Activated CD8-positive, alpha-beta T cell treated with anti-CD3 and anti-CD28 coated beads for 36 hours (primary cell): ENCODE measurements around the gene ATP1B3. TPM values are rescaled to one million over a fixed set of nuclear protein-coding genes. Genes with fewer than 3 reads are reported as not detected.
"Not testable (repeated sequence)": the region's sequence is repeated elsewhere in the genome, so short reads cannot be mapped to it uniquely, and the experiment has no call there.

Experiments used
- ATAC-seq: fragments of 200-7000 bp; cut with Tn5 transposase; one replicate; pipeline ENCODE4 v1.10.0; 2021; ENCODE audit warnings: mild to moderate bottlenecking, moderate library complexity
- CTCF ChIA-PET: fragments of 350-600 bp; sonication (Branson Sonifier 250); formaldehyde crosslinking; loops from one replicate; lab custom pipeline; 2021; ENCODE audit warnings: antibody characterized with exemption; lab: Charles Lee
- POLR2A ChIA-PET: fragments of 350-600 bp; sonication (Branson Sonifier 250); formaldehyde crosslinking; loops from one replicate; lab custom pipeline; 2021; ENCODE audit warnings: antibody characterized with exemption; lab: Charles Lee
- DNase-seq: peaks from one replicate; pipeline ENCODE4 v3.0.0-alpha.2; 2020
- H3K27ac Mint-ChIP-seq: one replicate; pipeline ENCODE4 v1.8.0; 2021; ENCODE audit warnings: mild to moderate bottlenecking, mixed read lengths
- H3K27me3 Mint-ChIP-seq: one replicate; pipeline ENCODE4 v1.8.0; 2021; ENCODE audit warnings: mixed read lengths
- H3K36me3 Mint-ChIP-seq: one replicate; pipeline ENCODE4 v1.8.0; 2021; ENCODE audit warnings: low read depth, mixed read lengths
- H3K4me1 Mint-ChIP-seq: one replicate; pipeline ENCODE4 v1.8.0; 2021; ENCODE audit warnings: low read depth, mixed read lengths
- H3K4me3 Mint-ChIP-seq: one replicate; pipeline ENCODE4 v1.8.0; 2021; ENCODE audit warnings: mild to moderate bottlenecking, moderate library complexity, mixed read lengths
- H3K9me3 Mint-ChIP-seq: one replicate; pipeline ENCODE4 v1.8.0; 2021; ENCODE audit warnings: mixed read lengths
- CTCF ChIP-seq: fragments of 200-600 bp; IDR thresholded peaks from one replicate; pipeline ENCODE4 v1.8.0; 2022; ENCODE audit warnings: antibody characterized with exemption, mild to moderate bottlenecking
- intact Hi-C: fragments of 100-400 bp; cut with micrococcal nuclease; formaldehyde crosslinking; loops from one replicate; pipeline ENCODE4 v1.10.0; 2022
- total RNA-seq, 2 experiments: library from RNA; stranded (reverse); gene quantifications; one replicate each; pipeline ENCODE4 v1.2.3, GENCODE V29; 2021

Gene ATP1B3
- total RNA-seq, 2 experiments from 2014 or later, result 127 to 134 TPM

- H3K4me3 Mint-ChIP-seq, result no peak overlapping the region
- H3K27me3 Mint-ChIP-seq, result peaks cover 3% of the 10 kb centered on the region
- H3K36me3 Mint-ChIP-seq, result no peaks in the 10 kb centered on the region
- CTCF ChIA-PET, result interaction anchor here (0.8 to 2.4 kb wide), 7 partner anchors 8 to 123 kb away, joined by 3 to 25 read pairs (median 3); partner anchors contain the start of gene RNF7
- ATAC-seq (no peak), DNase-seq (no peak)
- H3K4me1 Mint-ChIP-seq, result peaks cover 10% of the 10 kb centered on the region
- H3K27ac Mint-ChIP-seq, result no peak overlapping the region
- TF ChIP-seq CTCF, result no peak
- H3K9me3 Mint-ChIP-seq, result no peaks in the 10 kb centered on the region
- intact Hi-C loops, result no loop called here
- POLR2A ChIA-PET, result interaction anchor here (1.1 kb wide), 2 partner anchors 48 to 101 kb away, joined by 3 read pairs; no protein-coding TSS in a partner anchor
These were observed 31.6 kb upstream of the ATP1B3 start for GRCh38 chr3:141844812-141845211.

GRCh38 chr3:141845407-141846049 lies 30.9 kb upstream of the ATP1B3 start:
- ChIA-PET CTCF (interaction anchor here (0.8 to 2.4 kb wide), 10 partner anchors 9 to 284 kb away, joined by 3 to 25 read pairs (median 3); partner anchors contain the start of gene RNF7), POLR2A (interaction anchor here (1.1 kb wide), 1 partner anchor 101 kb away, joined by 3 read pairs; no protein-coding TSS in a partner anchor)
- H3K4me1 Mint-ChIP-seq, result peaks cover 10% of the 10 kb centered on the region
- DNase-seq, result peak; percentile 74
- ATAC-seq, result peak; percentile 71
- H3K4me3 Mint-ChIP-seq, result no peak overlapping the region
- no peaks in the 10 kb centered on the region for H3K9me3 Mint-ChIP-seq
- H3K36me3 Mint-ChIP-seq, result no peaks in the 10 kb centered on the region
- peaks cover 3% of the 10 kb centered on the region for H3K27me3 Mint-ChIP-seq
- peak; percentile 30 for TF ChIP-seq CTCF
- intact Hi-C loops, result no loop called here
- no peak overlapping the region for H3K27ac Mint-ChIP-seq

GRCh38 chr3:141846050-141846433 lies 30.4 kb upstream of the ATP1B3 start:
- ATAC-seq (no peak), DNase-seq (no peak)
- POLR2A ChIA-PET, result no interaction called here
- Mint-ChIP-seq H3K4me1 (peaks cover 4% of the 10 kb centered on the region), H3K27ac (no peak overlapping the region), H3K27me3 (peaks cover 3% of the 10 kb centered on the region), H3K9me3 (no peaks in the 10 kb centered on the region), H3K4me3 (no peak overlapping the region), H3K36me3 (no peaks in the 10 kb centered on the region)
- intact Hi-C loops, result no loop called here
- CTCF ChIA-PET, result interaction anchor here (0.8 to 2.4 kb wide), 7 partner anchors 10 to 284 kb away, joined by 3 to 25 read pairs (median 3); partner anchors contain the start of gene RNF7
- no peak for TF ChIP-seq CTCF

GRCh38 chr3:141848159-141848748 lies 28.2 kb upstream of the ATP1B3 start:
- H3K27me3 Mint-ChIP-seq, DNase-seq, CTCF ChIA-PET, POLR2A ChIA-PET, H3K4me1 Mint-ChIP-seq, ATAC-seq, H3K27ac Mint-ChIP-seq, H3K4me3 Mint-ChIP-seq, H3K36me3 Mint-ChIP-seq, intact Hi-C loops, H3K9me3 Mint-ChIP-seq: not testable (repeated sequence)

- Mint-ChIP-seq H3K4me3 (no peak overlapping the region), H3K27ac (no peak overlapping the region), H3K4me1 (no peaks in the 10 kb centered on the region), H3K27me3 (peaks cover 3% of the 10 kb centered on the region), H3K36me3 (no peaks in the 10 kb centered on the region), H3K9me3 (no peaks in the 10 kb centered on the region)
- ATAC-seq, result no peak
- intact Hi-C loops, result no loop called here
- POLR2A ChIA-PET, result interaction anchor here (1.5 kb wide), 1 partner anchor 29 kb away, joined by 3 read pairs; no protein-coding TSS in a partner anchor
- TF ChIP-seq CTCF, result no peak
- CTCF ChIA-PET, result interaction anchor here (0.7 to 1.5 kb wide), 4 partner anchors 11 to 204 kb away, joined by 3 to 6 read pairs (median 4); partner anchors contain the start of gene RNF7
- no peak for DNase-seq
These were observed 27.2 kb upstream of the ATP1B3 start for GRCh38 chr3:141849056-141849815.
